Measurements from ENCODE around the gene EYS. TPM values are rescaled to one million over a fixed set of nuclear protein-coding genes. Genes with fewer than 3 reads are reported as not detected.

Gene EYS
- total and polyA plus RNA-seq, 9 of the 15 experiments (the other 6 are each of a cell fraction or from before 2014, with no cell fraction given): 0.03 to 0.36 (median 0.10) TPM; not detected in 2

- TF ChIP-seq OTX1 (CRISPR knock-in tag; IDR thresholded peaks at IDR 0.05) (no peak), MLX (CRISPR knock-in tag; conservative IDR thresholded peaks at IDR 0.05) (no peak), MIER1 (IDR thresholded peaks at IDR 0.05; ENCODE audit: low read depth) (no peak), PCBP2 (IDR thresholded peaks at IDR 0.05; ENCODE audit: low read depth, low read length, poor library complexity, severe bottlenecking) (no peak), BRF1 (IDR thresholded peaks at IDR 0.05; ENCODE audit: borderline replicate concordance, extremely low read depth, insufficient read length) (no peak), ZNF253 (CRISPR knock-in tag; conservative IDR thresholded peaks at IDR 0.05) (no peak), CREBBP (IDR thresholded peaks at IDR 0.05; ENCODE audit: low read depth, low read length) (no peak)
These were observed 716.2 kb downstream of the EYS start (continued) for GRCh38 chr6:64990652-64991304.

DNA sequence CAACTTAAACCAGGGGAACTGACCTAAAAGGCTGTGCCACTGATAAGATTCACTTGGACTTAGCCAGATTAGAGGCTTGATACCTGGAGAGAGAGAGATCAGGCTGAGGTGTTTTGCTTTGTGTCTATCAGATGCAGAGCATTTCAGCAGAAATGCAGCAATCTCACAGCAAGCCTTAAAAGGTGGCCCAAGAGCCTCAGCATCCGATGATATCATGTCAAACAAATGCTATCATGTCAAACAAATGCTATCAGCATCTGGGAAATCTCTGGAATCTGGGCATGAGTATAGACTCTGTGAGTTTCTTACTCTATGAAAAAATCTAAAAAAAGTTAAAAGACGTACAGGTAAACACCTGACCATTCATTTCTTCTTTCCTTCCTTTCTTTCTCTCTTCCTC, 718.9 kb downstream of the EYS start:
- CTCF ChIA-PET (ENCODE audit: low intra/inter-chr PET ratio): no interaction called here

More for the DNA sequence above, 718.9 kb downstream of the EYS start:
- Histone ChIP-seq H3K4me3 (no peak overlapping the region), H3K36me3 (ENCODE audit: control insufficient read depth, insufficient read depth, low read length) (no peaks in the 10 kb centered on the region), H3K9ac (ENCODE audit: insufficient read depth in 1 of 2, low read depth in 2 of 2, low read length in 2 of 2) (no peak overlapping the region), H3K9me1 (ENCODE audit: control insufficient read depth, insufficient read depth, low read length) (no peaks in the 10 kb centered on the region), H2AFZ (ENCODE audit: low read depth, low read length) (no peak overlapping the region), H3K79me2 (ENCODE audit: control insufficient read depth, insufficient read depth, low read length) (no peaks in the 10 kb centered on the region), H3K4me1 (replicated peaks in 1 of 2; ENCODE audit: control insufficient read depth in 2 of 2, insufficient read depth in 2 of 2, low read length in 2 of 2) (no peaks in the 10 kb centered on the region), H3K27ac (ENCODE audit: extremely low read depth, low read depth, low read length) (no peak overlapping the region), H3K4me2 (ENCODE audit: insufficient read depth, low read length) (no peak overlapping the region), H3K9me3 (replicated peaks; ENCODE audit: control insufficient read depth, insufficient read depth, low read depth, low read length) (no peaks in the 10 kb centered on the region), H4K20me1 (replicated peaks; ENCODE audit: control insufficient read depth, insufficient read depth, low read length) (no peaks in the 10 kb centered on the region), H3K27me3 (ENCODE audit: control insufficient read depth in 2 of 2, insufficient read depth in 2 of 2, low read length in 2 of 2) (no peaks in the 10 kb centered on the region)
- intact Hi-C loops (cut with micrococcal nuclease) (no loop called here), in situ Hi-C loops (cut with MboI) (no loop called here)
- POLR2A ChIA-PET: no interaction called here
- no TSS peak for BruUV-seq (replicated peaks)
- FAIRE-seq: no peak
- TF ChIP-seq KAT2B (IDR thresholded peaks at IDR 0.05; ENCODE audit: low read depth, low read length) (no peak), NR1H2 (CRISPR knock-in tag; IDR thresholded peaks at IDR 0.05) (no peak), ZNF274 (IDR thresholded peaks at IDR 0.05; ENCODE audit: borderline replicate concordance, low read depth, low read length) (no peak), MCM7 (IDR thresholded peaks at IDR 0.05) (no peak), SAP30 (IDR thresholded peaks at IDR 0.05; ENCODE audit: borderline replicate concordance, insufficient read depth, low read depth, low read length, poor library complexity, severe bottlenecking) (no peak), ZBTB17 (CRISPR knock-in tag; IDR thresholded peaks at IDR 0.05) (no peak), MCM2 (IDR thresholded peaks at IDR 0.05; ENCODE audit: low read depth) (no peak)
- no peak for ATAC-seq
- no peak for DNase-seq (ENCODE audit: extremely low read depth in 1 of 4, low spot score in 3 of 4)
- WGBS (ENCODE audit: insufficient coverage, low coverage, missing lambda C conversion rate): 0% methylated on average over 2 of the region's 2 CpGs
